ENCODE measurements around the gene CPXM1. TPM values are rescaled to one million over a fixed set of nuclear protein-coding genes. Genes with fewer than 3 reads are reported as not detected.

Gene CPXM1
- total and polyA plus RNA-seq, 9 of the 15 experiments (the other 6 are each of a cell fraction or from before 2014, with no cell fraction given): 0.04 to 1.1 (median 0.37) TPM; not detected in 2

GRCh38 chr20:2800521-2801285, at the start of gene CPXM1 (continued):
- TF ChIP-seq ZBTB40 (IDR thresholded peaks at IDR 0.05) (0 out of 2 replicates have a peak, but pooled peaks have one; percentile 14), ZBTB40 (CRISPR knock-in tag; IDR thresholded peaks at IDR 0.05) (no peak), FOS (IDR thresholded peaks at IDR 0.05; ENCODE audit: extremely low read depth, insufficient read length) (no peak), CBFA2T3 (IDR thresholded peaks at IDR 0.05) (peak; percentile 93), FOXA1 (IDR thresholded peaks at IDR 0.05; ENCODE audit: borderline replicate concordance) (no peak), DPF2 (IDR thresholded peaks at IDR 0.05) (peak; percentile 61)

All from K562 (cell line).